DMS153 treated with DMSO at 0.1 percent for 48 hours (cell line): ENCODE data around the gene LY9.

Source experiments
- DNase-seq: peaks from one replicate; lab custom pipeline; 2025; ENCODE audit not compliant: unreplicated experiment; lab: John Stamatoyannopoulos, UW

The LY9 gene, protein sequence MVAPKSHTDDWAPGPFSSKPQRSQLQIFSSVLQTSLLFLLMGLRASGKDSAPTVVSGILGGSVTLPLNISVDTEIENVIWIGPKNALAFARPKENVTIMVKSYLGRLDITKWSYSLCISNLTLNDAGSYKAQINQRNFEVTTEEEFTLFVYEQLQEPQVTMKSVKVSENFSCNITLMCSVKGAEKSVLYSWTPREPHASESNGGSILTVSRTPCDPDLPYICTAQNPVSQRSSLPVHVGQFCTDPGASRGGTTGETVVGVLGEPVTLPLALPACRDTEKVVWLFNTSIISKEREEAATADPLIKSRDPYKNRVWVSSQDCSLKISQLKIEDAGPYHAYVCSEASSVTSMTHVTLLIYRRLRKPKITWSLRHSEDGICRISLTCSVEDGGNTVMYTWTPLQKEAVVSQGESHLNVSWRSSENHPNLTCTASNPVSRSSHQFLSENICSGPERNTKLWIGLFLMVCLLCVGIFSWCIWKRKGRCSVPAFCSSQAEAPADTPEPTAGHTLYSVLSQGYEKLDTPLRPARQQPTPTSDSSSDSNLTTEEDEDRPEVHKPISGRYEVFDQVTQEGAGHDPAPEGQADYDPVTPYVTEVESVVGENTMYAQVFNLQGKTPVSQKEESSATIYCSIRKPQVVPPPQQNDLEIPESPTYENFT

DNA sequence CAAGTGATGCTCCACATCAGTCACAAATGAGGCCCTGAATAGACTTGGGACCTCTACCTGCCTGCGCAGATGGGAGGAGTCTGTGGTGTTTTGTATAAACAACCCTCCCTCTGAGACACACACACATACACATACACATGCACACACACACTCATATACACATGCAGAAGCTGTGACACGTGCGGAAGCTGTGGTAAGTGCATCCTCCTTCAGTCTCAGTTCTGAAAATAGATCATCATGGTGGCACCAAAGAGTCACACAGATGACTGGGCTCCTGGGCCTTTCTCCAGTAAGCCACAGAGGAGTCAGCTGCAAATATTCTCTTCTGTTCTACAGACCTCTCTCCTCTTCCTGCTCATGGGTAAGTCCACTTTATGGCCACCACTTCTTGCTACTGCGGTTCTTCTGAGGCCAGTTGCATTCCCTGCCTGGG lies at the start of gene LY9:
Gene LY9, plus strand, starts transcription at position 224 of the 433 bp plus-strand sequence. Its CDS starts 14 bp downstream, at position 238.
- no peak for DNase-seq

DNA sequence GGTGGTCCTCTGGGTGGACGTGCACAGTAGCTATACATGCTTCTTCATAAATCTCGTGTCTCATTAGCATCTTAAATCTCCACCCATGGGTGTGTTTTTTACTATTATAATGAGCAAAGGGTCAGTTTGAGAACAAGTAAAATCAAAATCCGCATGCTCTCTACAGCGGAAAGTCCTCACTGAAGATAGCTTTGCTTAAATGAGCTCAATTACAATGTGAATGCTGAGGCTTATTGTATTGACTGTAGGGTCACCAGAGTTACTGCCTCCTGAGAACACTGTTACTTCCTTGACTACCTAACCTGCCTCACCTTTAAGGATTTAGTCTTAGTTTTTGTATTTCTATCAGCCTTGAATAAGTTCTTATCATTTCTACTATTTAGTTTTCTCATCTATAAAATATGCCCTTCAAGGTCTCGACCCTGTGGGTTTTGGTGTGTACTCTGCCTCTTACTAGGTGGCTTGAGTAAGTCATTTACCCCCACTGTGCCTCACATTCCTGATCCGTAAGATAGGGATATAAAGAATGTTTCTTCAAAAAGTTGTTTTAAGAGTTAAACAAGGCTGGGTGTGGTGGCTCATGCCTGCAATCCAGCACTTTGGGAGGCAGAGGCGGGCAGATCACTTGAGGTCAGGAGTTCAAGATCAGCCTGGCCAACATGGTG lies 49.0 kb upstream of the LY9 start:
- DNase-seq, result no peak

GRCh38 chr1:160747717-160748116 lies 48.3 kb upstream of the LY9 start:
- no peak for DNase-seq

DNA sequence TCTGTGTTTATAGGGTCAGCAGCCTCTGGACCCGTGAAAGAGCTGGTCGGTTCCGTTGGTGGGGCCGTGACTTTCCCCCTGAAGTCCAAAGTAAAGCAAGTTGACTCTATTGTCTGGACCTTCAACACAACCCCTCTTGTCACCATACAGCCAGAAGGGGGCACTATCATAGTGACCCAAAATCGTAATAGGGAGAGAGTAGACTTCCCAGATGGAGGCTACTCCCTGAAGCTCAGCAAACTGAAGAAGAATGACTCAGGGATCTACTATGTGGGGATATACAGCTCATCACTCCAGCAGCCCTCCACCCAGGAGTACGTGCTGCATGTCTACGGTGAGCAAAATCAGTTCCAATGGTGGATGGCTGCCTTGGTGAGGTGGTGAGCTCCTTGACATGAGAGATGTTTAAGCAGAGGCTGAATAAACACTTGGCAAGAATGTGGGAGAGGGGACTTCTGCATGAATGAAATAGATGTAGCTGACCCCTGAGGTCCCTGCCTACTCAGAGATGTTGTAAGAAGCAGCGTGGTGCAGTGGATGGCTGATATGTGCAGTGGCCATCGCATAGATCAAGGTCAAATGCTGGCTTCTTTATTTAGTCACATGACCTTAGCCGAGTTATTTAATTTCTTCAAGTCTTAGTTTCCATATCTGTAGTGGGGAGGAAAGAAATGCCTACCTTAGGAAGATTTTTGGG lies 47.6 kb upstream of the LY9 start:
- no peak for DNase-seq

GRCh38 chr1:160748878-160749269 lies 47.1 kb upstream of the LY9 start:
- no peak for DNase-seq

- DNase-seq, result no peak
Measured at GRCh38 chr1:160750608-160751007, 45.4 kb upstream of the LY9 start.

DNA sequence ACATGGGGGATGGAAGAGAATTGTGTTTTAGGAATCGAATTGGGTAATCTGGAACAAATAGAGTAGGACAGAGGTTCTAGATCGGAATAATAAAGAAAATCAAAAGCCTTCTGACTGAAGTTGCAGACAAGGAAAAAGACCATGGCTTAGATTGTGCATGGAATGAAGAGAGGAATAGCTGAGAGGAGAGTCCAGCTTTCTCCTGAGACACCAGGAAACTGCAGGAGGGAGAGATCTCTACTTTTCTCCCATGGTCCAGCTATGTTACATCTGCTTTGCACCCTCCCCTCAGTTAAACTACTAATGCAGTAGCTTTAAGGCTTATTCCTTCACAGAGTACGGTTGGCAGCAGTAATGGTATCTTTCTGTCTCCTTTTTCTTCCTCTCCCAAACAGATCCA lies 43.6 kb upstream of the LY9 start:
- DNase-seq, result no peak

- no peak for DNase-seq
Measured at GRCh38 chr1:160752924-160753323, 43.0 kb upstream of the LY9 start.

- DNase-seq, result no peak
Measured at GRCh38 chr1:160753594-160753993, 42.4 kb upstream of the LY9 start.

- DNase-seq, result no peak
Measured at GRCh38 chr1:160755461-160755860, 40.5 kb upstream of the LY9 start.

GRCh38 chr1:160755911-160756848 lies 39.8 kb upstream of the LY9 start:
- no peak for DNase-seq

DNA sequence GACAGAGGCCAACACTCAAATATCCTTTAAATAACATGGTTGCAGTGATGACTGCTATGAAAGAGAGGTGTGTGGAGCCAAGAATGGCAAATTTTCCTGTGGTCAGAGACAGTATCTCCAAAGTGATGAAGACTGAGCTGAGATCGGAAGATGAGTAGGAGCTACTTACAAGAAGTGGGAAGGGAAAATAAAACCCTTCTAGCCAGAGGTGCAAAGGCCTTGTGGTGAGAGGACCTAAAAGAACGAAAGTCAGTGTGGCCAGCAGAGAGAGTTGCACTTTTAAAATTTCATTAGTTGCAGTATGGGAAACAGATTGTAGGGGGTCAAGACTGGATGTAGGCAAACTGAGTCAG lies 39.1 kb upstream of the LY9 start:
- no peak for DNase-seq

DNA sequence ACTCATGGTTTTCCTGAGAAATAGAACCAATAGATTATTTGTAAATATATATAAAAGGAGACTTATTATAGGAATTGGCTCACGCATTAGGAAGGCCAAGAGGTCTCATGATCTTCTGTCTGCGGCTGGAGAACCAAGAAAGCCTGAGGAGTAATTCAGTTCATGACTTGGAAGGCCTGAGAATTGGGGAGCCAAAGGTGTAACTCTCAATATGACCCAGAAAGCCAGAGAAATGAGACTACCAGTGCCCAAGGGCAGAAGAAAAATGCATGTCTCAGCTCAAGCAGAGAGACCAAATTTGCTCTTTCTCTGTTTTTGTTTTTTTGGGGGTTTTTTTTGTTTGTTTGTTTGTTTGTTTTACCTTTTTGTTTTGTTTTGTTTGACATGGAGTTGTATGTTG lies 37.5 kb upstream of the LY9 start:
- DNase-seq, result no peak

- no peak for DNase-seq
Measured at GRCh38 chr1:160759740-160760139, 36.2 kb upstream of the LY9 start.

DNA sequence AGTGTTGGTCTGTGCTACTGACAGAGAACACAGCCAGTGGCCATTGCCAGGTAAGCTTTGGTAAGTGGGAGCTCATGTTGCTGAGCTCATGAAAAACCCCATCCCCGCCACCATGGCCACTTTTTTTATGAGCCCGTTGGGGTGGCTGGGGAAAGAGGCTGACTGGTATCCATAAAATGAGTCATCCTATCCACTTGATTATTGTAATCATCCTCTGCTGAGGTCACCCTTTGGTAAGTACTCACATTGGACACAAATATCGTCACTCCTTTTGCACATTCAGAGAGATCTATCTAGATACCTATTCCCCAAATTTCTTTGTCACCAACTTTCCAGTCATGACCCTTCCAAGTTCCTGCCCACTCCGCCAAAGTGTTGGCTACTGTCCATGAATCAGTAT lies 34.9 kb upstream of the LY9 start:
- DNase-seq, result no peak

DNA sequence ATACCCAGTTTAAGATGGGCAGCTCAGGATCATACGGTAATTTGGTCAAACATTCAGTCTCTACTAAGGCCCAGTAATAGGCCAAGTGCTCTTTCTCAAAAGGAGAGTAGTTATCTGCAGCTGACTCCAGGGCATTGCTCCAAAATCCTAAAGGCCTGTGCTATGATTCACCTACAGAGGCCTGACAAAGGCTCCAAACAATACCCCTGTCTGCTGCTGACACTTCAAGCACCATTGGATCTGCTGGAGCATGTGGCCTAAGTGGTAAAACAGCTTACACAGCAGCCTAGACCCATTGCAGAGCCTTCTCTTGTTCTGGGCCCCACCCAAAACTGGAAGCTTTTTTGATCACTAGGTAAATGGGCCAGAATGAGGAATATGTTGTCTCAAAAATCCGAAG lies 34.1 kb upstream of the LY9 start:
- DNase-seq, result no peak

DNA sequence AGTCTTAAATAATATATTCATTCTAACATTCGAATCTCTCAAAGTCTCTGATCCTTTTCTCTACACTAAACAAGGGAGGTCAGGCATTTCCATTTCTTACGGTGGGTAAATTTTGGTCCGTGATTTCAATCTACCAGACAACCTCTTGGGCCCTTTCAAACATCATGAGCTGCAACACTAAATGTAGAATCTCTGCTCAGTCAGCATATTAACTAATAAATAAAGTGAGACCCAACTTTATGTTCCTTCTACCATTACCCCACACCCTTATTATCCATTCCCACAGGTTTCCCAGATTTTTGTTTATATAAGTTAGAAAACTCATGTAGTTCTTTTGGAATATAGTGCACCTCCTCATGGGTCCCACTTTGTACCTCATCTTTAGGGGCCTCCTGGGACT lies 32.0 kb upstream of the LY9 start:
- DNase-seq, result no peak

DNA sequence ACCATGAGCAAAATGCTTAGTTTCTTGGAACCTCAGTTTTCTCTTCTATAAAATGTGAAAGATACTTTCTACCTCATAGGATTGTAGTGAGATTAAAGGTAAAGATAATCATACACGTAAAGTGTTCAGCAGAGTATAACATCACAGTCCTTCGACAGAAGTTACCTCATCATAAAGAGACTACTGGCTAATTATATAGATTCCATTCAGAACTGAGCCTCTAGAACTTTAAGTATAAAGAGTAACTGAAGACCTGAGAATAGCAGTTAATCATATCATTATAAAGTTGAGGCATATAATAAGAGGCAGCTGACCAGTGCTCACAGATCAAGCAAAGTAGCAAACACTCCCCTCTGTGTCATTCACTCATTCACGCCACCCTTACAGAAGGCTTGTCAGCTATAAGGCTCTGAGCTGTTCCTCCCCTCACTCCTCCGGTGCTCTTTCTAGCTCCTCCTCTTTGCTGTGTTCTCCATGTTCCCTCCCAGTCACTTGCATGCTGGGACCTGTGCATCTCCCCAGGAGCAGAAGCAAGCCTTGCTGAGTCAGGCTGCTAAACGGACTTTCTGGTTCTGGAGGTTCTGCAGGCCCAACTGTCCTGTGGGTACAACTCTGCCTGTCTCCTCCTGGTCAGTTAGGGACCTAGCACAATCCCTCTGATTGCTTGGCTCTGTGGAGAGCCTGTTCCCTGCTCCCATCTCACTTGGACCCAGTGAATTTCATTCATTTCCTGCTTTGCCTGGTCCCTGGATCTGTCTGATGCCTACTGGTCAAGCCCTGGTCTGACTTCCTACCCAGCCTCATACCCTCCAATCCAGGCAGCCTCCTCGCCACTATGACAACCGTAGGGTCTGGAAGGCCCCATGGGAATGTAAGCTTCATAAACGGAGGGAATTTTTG lies 28.3 kb upstream of the LY9 start:
- DNase-seq, result no peak

- no peak for DNase-seq
Measured at GRCh38 chr1:160768295-160768657, 27.7 kb upstream of the LY9 start.

DNA sequence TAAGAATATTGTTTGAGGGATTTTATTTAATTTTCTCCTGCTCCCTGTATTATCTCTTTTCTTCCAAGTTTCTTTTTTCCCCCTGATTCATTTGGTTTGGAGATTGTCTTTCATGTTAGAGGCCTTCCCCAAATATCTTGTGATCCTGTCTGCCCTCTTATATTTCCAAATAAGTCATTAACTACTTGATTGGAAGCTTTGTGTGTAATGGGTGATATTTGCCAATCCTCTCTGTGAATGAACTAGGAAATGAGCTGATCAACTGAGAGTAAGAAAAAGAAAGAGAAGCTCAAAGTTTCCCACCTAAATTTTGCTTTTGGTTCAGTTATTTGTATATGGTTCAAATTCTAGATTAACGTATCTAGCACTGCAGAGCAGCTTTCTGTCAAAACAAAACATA lies 23.6 kb upstream of the LY9 start:
- DNase-seq, result no peak
